Brain microvascular endothelial cell (primary cell): ENCODE measurements around the gene ALDH4A1.

Experiments
- DNase-seq: peaks from one replicate; pipeline ENCODE4 v3.0.0-alpha.2; 2020
- H3K27ac ChIP-seq: fragments of 250-450 bp; sonication (Bioruptor Pico); 2 replicates; pipeline ENCODE4 v1.5.1; 2020; ENCODE audit warnings: mild to moderate bottlenecking, moderate library complexity
- H3K27me3 ChIP-seq: fragments of 250-450 bp; sonication (Bioruptor Pico); replicated peaks from 2 replicates; pipeline ENCODE4 v1.5.1; 2020; ENCODE audit warnings: mild to moderate bottlenecking
- H3K36me3 ChIP-seq: fragments of 250-450 bp; sonication (Bioruptor Pico); replicated peaks from 2 replicates; pipeline ENCODE4 v1.5.1; 2020; ENCODE audit warnings: mild to moderate bottlenecking
- H3K4me3 ChIP-seq: 2 replicates; pipeline ENCODE4 v1.5.1; 2011; ENCODE audit warnings: low read depth, mild to moderate bottlenecking, control low read depth, low read length, moderate library complexity
- CTCF ChIP-seq: IDR thresholded peaks from 2 replicates; pipeline ENCODE4 v1.5.1; 2011; ENCODE audit warnings: low read depth, mild to moderate bottlenecking, moderate library complexity, low read length, control low read depth, inconsistent platforms; ENCODE audit errors: missing control alignments
- in situ Hi-C: cut with HindIII; loops from 2 replicates; pipeline ENCODE4 v1.10.0; 2017; ENCODE audit warnings: low sequenced_read_pairs, low pct_ligation_motif_present

The ALDH4A1 gene

GRCh38 chr1:18908911-18909771 lies 6.8 kb upstream of the ALDH4A1 start:
- Histone ChIP-seq H3K4me3 (no peak overlapping the region), H3K27ac (no peak overlapping the region), H3K36me3 (peaks cover 31% of the 10 kb centered on the region), H3K27me3 (no peaks in the 10 kb centered on the region)
- in situ Hi-C loops, result loop anchor here (10.0 kb wide), 1 partner anchor 176 kb away; no protein-coding TSS in a partner anchor
- TF ChIP-seq CTCF, result no peak
- DNase-seq, result no peak

- Histone ChIP-seq H3K36me3 (peaks cover 31% of the 10 kb centered on the region), H3K4me3 (no peak overlapping the region), H3K27ac (no peak overlapping the region), H3K27me3 (no peaks in the 10 kb centered on the region)
- in situ Hi-C loops, result loop anchor here (10.0 kb wide), 1 partner anchor 177 kb away; no protein-coding TSS in a partner anchor
- no peak for DNase-seq
- TF ChIP-seq CTCF, result no peak
These were observed 5.8 kb upstream of the ALDH4A1 start for GRCh38 chr1:18907917-18908845.

GRCh38 chr1:18907021-18907916 lies 4.9 kb upstream of the ALDH4A1 start:
- H3K27me3 ChIP-seq, result no peaks in the 10 kb centered on the region
- DNase-seq, result peak; percentile 58
- H3K36me3 ChIP-seq, result peaks cover 27% of the 10 kb centered on the region
- in situ Hi-C loops, result loop anchor here (10.0 kb wide), 1 partner anchor 178 kb away; no protein-coding TSS in a partner anchor
- H3K27ac ChIP-seq, result no peak overlapping the region
- H3K4me3 ChIP-seq, result no peak overlapping the region
- TF ChIP-seq CTCF, result peak; percentile 81

- in situ Hi-C loops, result loop anchor here (10.0 kb wide), 1 partner anchor 181 kb away; no protein-coding TSS in a partner anchor
- Histone ChIP-seq H3K36me3 (peaks cover 5% of the 10 kb centered on the region), H3K27ac (peak overlapping the region; percentile 90), H3K27me3 (no peaks in the 10 kb centered on the region), H3K4me3 (peak overlapping the region; percentile 81)
- no peak for DNase-seq
- TF ChIP-seq CTCF, result no peak
These were observed 969 bp upstream of the ALDH4A1 start for GRCh38 chr1:18903291-18903756.
